HCT116 (cell line): ENCODE measurements around the gene KANSL1.

ENCODE experiments used
- CEBPB ChIP-seq: IDR thresholded peaks from 2 replicates; pipeline ENCODE4 v1.6.1; 2012; ENCODE audit warnings: low read depth
- CTCF ChIP-seq, 3 experiments: fragments of 200-600 bp in 1 of 3; sonication (generic) in 1 of 3; IDR thresholded peaks in 2 of 3; conservative IDR thresholded peaks in 1 of 3; 2 replicates each; pipeline ENCODE4 v1.5.1; 2012 to 2017; ENCODE audit warnings: low read depth in 2 of 3, low read length in 2 of 3, antibody characterized with exemption in 1 of 3, borderline replicate concordance in 1 of 3, control low read depth in 1 of 3, mild to moderate bottlenecking in 1 of 3, mixed read lengths in 1 of 3, mixed run types in 1 of 3, moderate library complexity in 1 of 3; ENCODE audit not compliant: insufficient read depth in 1 of 3
- EZH2 ChIP-seq: fragments of 200-600 bp; sonication (generic); IDR thresholded peaks from 2 replicates; pipeline ENCODE4 v1.6.1; 2017; ENCODE audit warnings: antibody characterized with exemption, mixed run types
- POLR2A ChIP-seq: IDR thresholded peaks from 2 replicates; pipeline ENCODE4 v1.7.0; 2011; ENCODE audit warnings: borderline replicate concordance; ENCODE audit not compliant: insufficient read depth, insufficient read length; ENCODE audit errors: extremely low read depth
- SP1 ChIP-seq: IDR thresholded peaks from 2 replicates; pipeline ENCODE4 v1.6.1; 2012; ENCODE audit warnings: low read depth
- ZBTB33 ChIP-seq: IDR thresholded peaks from 2 replicates; pipeline ENCODE4 v1.6.1; 2011; ENCODE audit warnings: mild to moderate bottlenecking, low read length, moderate library complexity; ENCODE audit not compliant: insufficient replicate concordance; ENCODE audit errors: extremely low read depth
- ZNF274 ChIP-seq: fragments of 200-500 bp; sonication (Bioruptor generic); IDR thresholded peaks from 2 replicates; pipeline ENCODE4 v1.6.1; 2014; ENCODE audit warnings: mild to moderate bottlenecking, low read depth, low read length, inconsistent platforms

GRCh38 chr17:46097497-46097896 lies 95.7 kb downstream of the KANSL1 start:
- TF ChIP-seq CTCF (IDR thresholded peaks at IDR 0.05 in 2 of 3, conservative IDR thresholded peaks at IDR 0.05 in 1 of 3; ENCODE audit: borderline replicate concordance in 1 of 3, insufficient read depth in 1 of 3, low read depth in 2 of 3, low read length in 2 of 3) (no peak), POLR2A (no peak), EZH2 (no peak), CEBPB (no peak), ZNF274 (no peak), ZBTB33 (no peak), SP1 (no peak)
